HEK293 (cell line): ENCODE data around the gene AGPAT1.
"Not testable (repeated sequence)": the region's sequence is repeated elsewhere in the genome, so short reads cannot be mapped to it uniquely, and the experiment has no call there.

Experiments used
- CTCF ChIA-PET: fragments of 350-600 bp; formaldehyde crosslinking; extraction: SDS; loops from one replicate; lab custom pipeline; 2021; ENCODE audit warnings: antibody characterized with exemption; lab: Yijun Ruan, JAX
- POLR2A ChIA-PET: fragments of 300-600 bp; formaldehyde crosslinking; extraction: SDS; loops from one replicate; lab custom pipeline; 2020; ENCODE audit warnings: antibody characterized with exemption, inconsistent platforms; lab: Yijun Ruan, JAX
- H3K27ac ChIP-seq: fragments of 200-500 bp; sonication (Bioruptor generic); 2 replicates; pipeline ENCODE4 v1.5.1; 2014; ENCODE audit warnings: low read depth, low read length, control low read depth, inconsistent platforms; ENCODE audit errors: extremely low read depth
- H3K36me3 ChIP-seq, 2 experiments: fragments of 200-500 bp in 1 of 2; sonication (Bioruptor generic) in 1 of 2; 1 replicate in 1 of 2; 2 replicates in 1 of 2; pipeline ENCODE4 v1.5.1; 2014 to 2017; ENCODE audit warnings: inconsistent platforms in 2 of 2, low read length in 2 of 2; ENCODE audit not compliant: control insufficient read depth in 2 of 2, insufficient read depth in 1 of 2
- H3K4me1 ChIP-seq: fragments of 200-500 bp; sonication (Bioruptor generic); 2 replicates; pipeline ENCODE4 v1.5.1; 2014; ENCODE audit warnings: mild to moderate bottlenecking, low read length, inconsistent platforms; ENCODE audit not compliant: control insufficient read depth, insufficient read depth
- H3K4me3 ChIP-seq: 2 replicates; pipeline ENCODE4 v1.5.1; 2011; ENCODE audit warnings: low read depth, mild to moderate bottlenecking, control low read depth, low read length, moderate library complexity
- H3K9me3 ChIP-seq: fragments of 200-500 bp; sonication (Bioruptor generic); 2 replicates; pipeline ENCODE4 v1.5.1; 2014; ENCODE audit warnings: low read depth, low read length, inconsistent platforms; ENCODE audit not compliant: control insufficient read depth, insufficient read depth
- KLF7 ChIP-seq: fragments of 450-650 bp; formaldehyde crosslinking; IDR thresholded peaks from 2 replicates; pipeline ENCODE4 v1.5.1; 2016; ENCODE audit warnings: missing biosample characterization, missing genetic modification characterization, borderline replicate concordance
- OVOL3 ChIP-seq: fragments of 450-650 bp; formaldehyde crosslinking; IDR thresholded peaks from 2 replicates; pipeline ENCODE4 v1.5.1; 2016; ENCODE audit warnings: missing biosample characterization, missing genetic modification characterization
- RBAK ChIP-seq: fragments of 450-650 bp; formaldehyde crosslinking; IDR thresholded peaks from 2 replicates; pipeline ENCODE4 v1.5.1; 2016; ENCODE audit warnings: missing biosample characterization, missing genetic modification characterization
- ZBTB8A ChIP-seq: fragments of 450-650 bp; formaldehyde crosslinking; IDR thresholded peaks from 2 replicates; pipeline ENCODE4 v1.5.1; 2016; ENCODE audit warnings: missing biosample characterization, missing genetic modification characterization
- ZFP37 ChIP-seq: fragments of 450-650 bp; formaldehyde crosslinking; IDR thresholded peaks from 2 replicates; pipeline ENCODE4 v1.5.1; 2016; ENCODE audit warnings: missing biosample characterization, missing genetic modification characterization
- ZNF140 ChIP-seq: fragments of 450-650 bp; formaldehyde crosslinking; IDR thresholded peaks from 2 replicates; pipeline ENCODE4 v1.5.1; 2016; ENCODE audit warnings: missing biosample characterization, missing genetic modification characterization
- ZNF146 ChIP-seq: fragments of 450-650 bp; formaldehyde crosslinking; IDR thresholded peaks from 2 replicates; pipeline ENCODE4 v1.5.1; 2016; ENCODE audit warnings: missing biosample characterization, missing genetic modification characterization
- ZNF202 ChIP-seq: fragments of 450-650 bp; formaldehyde crosslinking; IDR thresholded peaks from 2 replicates; pipeline ENCODE4 v1.5.1; 2016; ENCODE audit warnings: missing biosample characterization, missing genetic modification characterization, borderline replicate concordance
- ZNF341 ChIP-seq: fragments of 450-650 bp; formaldehyde crosslinking; IDR thresholded peaks from 2 replicates; pipeline ENCODE4; 2016; ENCODE audit warnings: low read depth, missing biosample characterization, missing genetic modification characterization
- ZNF366 ChIP-seq: fragments of 450-650 bp; formaldehyde crosslinking; conservative IDR thresholded peaks from 2 replicates; pipeline ENCODE4 v1.5.1; 2016; ENCODE audit warnings: missing biosample characterization, missing genetic modification characterization
- ZNF404 ChIP-seq: fragments of 450-650 bp; formaldehyde crosslinking; IDR thresholded peaks from 2 replicates; pipeline ENCODE4 v1.5.1; 2017; ENCODE audit warnings: missing biosample characterization, missing genetic modification characterization
- ZNF426 ChIP-seq: fragments of 450-650 bp; formaldehyde crosslinking; IDR thresholded peaks from 2 replicates; pipeline ENCODE4 v1.5.1; 2017; ENCODE audit warnings: missing biosample characterization, missing genetic modification characterization, mild to moderate bottlenecking, inconsistent platforms, moderate library complexity
- ZNF510 ChIP-seq: fragments of 450-650 bp; formaldehyde crosslinking; IDR thresholded peaks from 2 replicates; pipeline ENCODE4 v1.5.1; 2018; ENCODE audit warnings: mild to moderate bottlenecking, missing genetic modification characterization, missing biosample characterization; ENCODE audit not compliant: insufficient replicate concordance
- ZNF555 ChIP-seq: fragments of 450-650 bp; formaldehyde crosslinking; conservative IDR thresholded peaks from 2 replicates; pipeline ENCODE4 v1.5.1; 2017; ENCODE audit warnings: missing biosample characterization, mild to moderate bottlenecking, missing genetic modification characterization, inconsistent platforms
- ZNF558 ChIP-seq: fragments of 450-650 bp; formaldehyde crosslinking; IDR thresholded peaks from 2 replicates; pipeline ENCODE4 v1.5.1; 2016; ENCODE audit warnings: missing biosample characterization, missing genetic modification characterization
- ZNF560 ChIP-seq: fragments of 450-650 bp; formaldehyde crosslinking; IDR thresholded peaks from 2 replicates; pipeline ENCODE4 v1.5.1; 2017; ENCODE audit warnings: missing biosample characterization, missing genetic modification characterization, borderline replicate concordance
- ZNF654 ChIP-seq: fragments of 450-650 bp; formaldehyde crosslinking; IDR thresholded peaks from 2 replicates; pipeline ENCODE4 v1.5.1; 2016; ENCODE audit warnings: low read depth, missing biosample characterization, missing genetic modification characterization
- ZNF791 ChIP-seq: fragments of 450-650 bp; formaldehyde crosslinking; IDR thresholded peaks from 2 replicates; pipeline ENCODE4 v1.5.1; 2016; ENCODE audit warnings: missing biosample characterization, missing genetic modification characterization
- ZXDB ChIP-seq: fragments of 450-650 bp; formaldehyde crosslinking; IDR thresholded peaks from 2 replicates; pipeline ENCODE4 v1.5.1; 2016; ENCODE audit warnings: missing biosample characterization, missing genetic modification characterization
- TF ChIP-seq, protein P1 (sequence below): fragments of 450-650 bp; formaldehyde crosslinking; IDR thresholded peaks from 2 replicates; pipeline ENCODE4 v1.5.1; 2017; ENCODE audit warnings: missing biosample characterization, missing genetic modification characterization
- TF ChIP-seq, protein P2 (sequence below): fragments of 450-650 bp; formaldehyde crosslinking; IDR thresholded peaks from 2 replicates; pipeline ENCODE4 v1.5.1; 2016; ENCODE audit warnings: missing biosample characterization, missing genetic modification characterization
- TF ChIP-seq, protein P3 (sequence below): fragments of 450-650 bp; formaldehyde crosslinking; IDR thresholded peaks from 2 replicates; pipeline ENCODE4 v1.5.1; 2016; ENCODE audit warnings: missing biosample characterization, missing genetic modification characterization, borderline replicate concordance
- TF ChIP-seq, protein P4 (sequence below): fragments of 450-650 bp; formaldehyde crosslinking; IDR thresholded peaks from 2 replicates; pipeline ENCODE4 v1.5.1; 2016; ENCODE audit warnings: missing biosample characterization, missing genetic modification characterization
- TF ChIP-seq, protein P5 (sequence below): fragments of 450-650 bp; formaldehyde crosslinking; conservative IDR thresholded peaks from 2 replicates; pipeline ENCODE4 v1.5.1; 2016; ENCODE audit warnings: low read depth, missing biosample characterization, missing genetic modification characterization

AGPAT1 gene

DNA sequence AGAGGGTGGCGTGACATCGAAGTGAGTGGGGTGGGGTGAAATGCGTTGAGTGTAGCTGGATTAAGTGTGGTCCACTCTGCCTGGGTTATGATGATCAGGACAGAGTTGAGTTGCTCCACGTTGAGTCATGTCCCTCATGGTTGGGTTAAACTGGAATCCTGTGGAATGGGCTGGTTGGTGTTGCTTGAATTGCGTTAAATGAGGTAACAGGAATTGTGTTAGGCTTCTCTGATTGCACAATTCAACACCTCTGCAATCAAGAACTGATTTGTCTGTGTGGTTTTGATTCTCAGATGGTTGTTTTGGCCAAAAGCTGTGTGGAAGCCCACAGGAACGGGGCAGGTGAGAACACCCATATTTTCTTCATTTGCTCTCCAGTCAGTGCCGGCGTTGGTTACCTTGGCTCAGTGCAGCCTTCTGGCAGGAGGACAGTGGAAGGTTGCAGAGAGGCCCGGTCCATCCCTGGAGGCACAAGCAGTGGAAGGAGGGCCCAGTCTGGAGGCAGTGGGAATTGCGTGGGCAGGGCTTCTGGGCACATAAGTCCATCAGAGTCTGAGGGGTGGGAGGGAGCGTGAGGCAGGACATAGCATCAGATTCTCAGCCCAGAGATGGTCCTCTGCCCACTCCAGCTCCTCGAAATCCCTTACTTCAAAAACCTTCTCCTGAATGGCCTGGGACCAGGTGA lies 36.3 kb upstream of the AGPAT1 start (continued):
- TF ChIP-seq, protein P1, sequence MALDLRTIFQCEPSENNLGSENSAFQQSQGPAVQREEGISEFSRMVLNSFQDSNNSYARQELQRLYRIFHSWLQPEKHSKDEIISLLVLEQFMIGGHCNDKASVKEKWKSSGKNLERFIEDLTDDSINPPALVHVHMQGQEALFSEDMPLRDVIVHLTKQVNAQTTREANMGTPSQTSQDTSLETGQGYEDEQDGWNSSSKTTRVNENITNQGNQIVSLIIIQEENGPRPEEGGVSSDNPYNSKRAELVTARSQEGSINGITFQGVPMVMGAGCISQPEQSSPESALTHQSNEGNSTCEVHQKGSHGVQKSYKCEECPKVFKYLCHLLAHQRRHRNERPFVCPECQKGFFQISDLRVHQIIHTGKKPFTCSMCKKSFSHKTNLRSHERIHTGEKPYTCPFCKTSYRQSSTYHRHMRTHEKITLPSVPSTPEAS (tag by site-specific recombination) = no peak

DNA sequence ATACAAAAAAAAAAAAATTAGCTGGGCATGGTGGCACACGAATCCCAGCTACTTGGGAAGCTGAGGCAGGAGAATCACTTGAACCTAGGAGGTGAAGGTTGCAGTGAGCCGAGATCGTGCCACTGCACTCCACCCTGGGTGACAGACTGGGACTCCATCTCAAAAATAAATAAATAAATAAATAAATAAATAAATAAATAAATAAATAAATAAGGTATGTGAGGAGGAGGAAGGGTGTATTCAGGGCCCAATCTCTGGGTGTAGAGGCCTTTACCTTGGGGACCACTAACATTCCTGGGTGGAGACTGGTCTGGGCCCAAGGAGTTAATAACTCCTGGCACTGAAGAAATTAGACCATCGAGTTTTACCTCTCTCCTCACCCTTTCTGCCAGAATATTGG lies 35.5 kb upstream of the AGPAT1 start:
- not testable (repeated sequence) for H3K4me3 ChIP-seq, H3K27ac ChIP-seq, H3K36me3 ChIP-seq, H3K9me3 ChIP-seq, H3K4me1 ChIP-seq
- ChIA-PET POLR2A (interaction anchor here (1.0 kb wide), 1 partner anchor 21 kb away, joined by 3 read pairs; the partner anchor contains the start of gene PBX2), CTCF (interaction anchor here (0.6 to 1.4 kb wide), 2 partner anchors 135 to 202 kb away, joined by 5 read pairs; no protein-coding TSS in a partner anchor)
- peak; percentile 71; the same call in 1 of the 2 replicates for TF ChIP-seq ZNF404
- TF ChIP-seq, protein P2, sequence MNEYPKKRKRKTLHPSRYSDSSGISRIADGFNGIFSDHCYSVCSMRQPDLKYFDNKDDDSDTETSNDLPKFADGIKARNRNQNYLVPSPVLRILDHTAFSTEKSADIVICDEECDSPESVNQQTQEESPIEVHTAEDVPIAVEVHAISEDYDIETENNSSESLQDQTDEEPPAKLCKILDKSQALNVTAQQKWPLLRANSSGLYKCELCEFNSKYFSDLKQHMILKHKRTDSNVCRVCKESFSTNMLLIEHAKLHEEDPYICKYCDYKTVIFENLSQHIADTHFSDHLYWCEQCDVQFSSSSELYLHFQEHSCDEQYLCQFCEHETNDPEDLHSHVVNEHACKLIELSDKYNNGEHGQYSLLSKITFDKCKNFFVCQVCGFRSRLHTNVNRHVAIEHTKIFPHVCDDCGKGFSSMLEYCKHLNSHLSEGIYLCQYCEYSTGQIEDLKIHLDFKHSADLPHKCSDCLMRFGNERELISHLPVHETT (tag by site-specific recombination) = peak; percentile 57; the same call in 1 of the 2 replicates
- TF ChIP-seq ZNF558 (tag by site-specific recombination) = peak; percentile 87
- TF ChIP-seq ZNF510 (tag by site-specific recombination) = peak; percentile 73
- TF ChIP-seq ZNF560 (tag by site-specific recombination) = peak; percentile 87; the same call in 1 of the 2 replicates
- TF ChIP-seq RBAK (tag by site-specific recombination) = peak; percentile 64; the same call in 1 of the 2 replicates
- TF ChIP-seq ZNF555 (tag by site-specific recombination) = peak; percentile 93
- TF ChIP-seq ZNF366 (tag by site-specific recombination) = peak; percentile 35; the same call in 1 of the 2 replicates
- peak; percentile 45; the same call in 1 of the 2 replicates for TF ChIP-seq ZNF341 (tag by site-specific recombination)
- TF ChIP-seq ZXDB = peak; percentile 78
- peak; percentile 84; the same call in 1 of the 2 replicates for TF ChIP-seq ZNF791
- peak; percentile 89 for TF ChIP-seq ZFP37 (tag by site-specific recombination)
- peak; percentile 57 for TF ChIP-seq ZNF654 (tag by site-specific recombination)
- TF ChIP-seq ZBTB8A (tag by site-specific recombination) = peak; percentile 78
- TF ChIP-seq KLF7 (tag by site-specific recombination) = 0 out of 2 replicates have a peak, but pooled peaks have one; percentile 58
- TF ChIP-seq, protein P3, sequence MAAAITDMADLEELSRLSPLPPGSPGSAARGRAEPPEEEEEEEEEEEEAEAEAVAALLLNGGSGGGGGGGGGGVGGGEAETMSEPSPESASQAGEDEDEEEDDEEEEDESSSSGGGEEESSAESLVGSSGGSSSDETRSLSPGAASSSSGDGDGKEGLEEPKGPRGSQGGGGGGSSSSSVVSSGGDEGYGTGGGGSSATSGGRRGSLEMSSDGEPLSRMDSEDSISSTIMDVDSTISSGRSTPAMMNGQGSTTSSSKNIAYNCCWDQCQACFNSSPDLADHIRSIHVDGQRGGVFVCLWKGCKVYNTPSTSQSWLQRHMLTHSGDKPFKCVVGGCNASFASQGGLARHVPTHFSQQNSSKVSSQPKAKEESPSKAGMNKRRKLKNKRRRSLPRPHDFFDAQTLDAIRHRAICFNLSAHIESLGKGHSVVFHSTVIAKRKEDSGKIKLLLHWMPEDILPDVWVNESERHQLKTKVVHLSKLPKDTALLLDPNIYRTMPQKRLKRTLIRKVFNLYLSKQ (tag by site-specific recombination) = 0 out of 2 replicates have a peak, but pooled peaks have one; percentile 31
- TF ChIP-seq, protein P4, sequence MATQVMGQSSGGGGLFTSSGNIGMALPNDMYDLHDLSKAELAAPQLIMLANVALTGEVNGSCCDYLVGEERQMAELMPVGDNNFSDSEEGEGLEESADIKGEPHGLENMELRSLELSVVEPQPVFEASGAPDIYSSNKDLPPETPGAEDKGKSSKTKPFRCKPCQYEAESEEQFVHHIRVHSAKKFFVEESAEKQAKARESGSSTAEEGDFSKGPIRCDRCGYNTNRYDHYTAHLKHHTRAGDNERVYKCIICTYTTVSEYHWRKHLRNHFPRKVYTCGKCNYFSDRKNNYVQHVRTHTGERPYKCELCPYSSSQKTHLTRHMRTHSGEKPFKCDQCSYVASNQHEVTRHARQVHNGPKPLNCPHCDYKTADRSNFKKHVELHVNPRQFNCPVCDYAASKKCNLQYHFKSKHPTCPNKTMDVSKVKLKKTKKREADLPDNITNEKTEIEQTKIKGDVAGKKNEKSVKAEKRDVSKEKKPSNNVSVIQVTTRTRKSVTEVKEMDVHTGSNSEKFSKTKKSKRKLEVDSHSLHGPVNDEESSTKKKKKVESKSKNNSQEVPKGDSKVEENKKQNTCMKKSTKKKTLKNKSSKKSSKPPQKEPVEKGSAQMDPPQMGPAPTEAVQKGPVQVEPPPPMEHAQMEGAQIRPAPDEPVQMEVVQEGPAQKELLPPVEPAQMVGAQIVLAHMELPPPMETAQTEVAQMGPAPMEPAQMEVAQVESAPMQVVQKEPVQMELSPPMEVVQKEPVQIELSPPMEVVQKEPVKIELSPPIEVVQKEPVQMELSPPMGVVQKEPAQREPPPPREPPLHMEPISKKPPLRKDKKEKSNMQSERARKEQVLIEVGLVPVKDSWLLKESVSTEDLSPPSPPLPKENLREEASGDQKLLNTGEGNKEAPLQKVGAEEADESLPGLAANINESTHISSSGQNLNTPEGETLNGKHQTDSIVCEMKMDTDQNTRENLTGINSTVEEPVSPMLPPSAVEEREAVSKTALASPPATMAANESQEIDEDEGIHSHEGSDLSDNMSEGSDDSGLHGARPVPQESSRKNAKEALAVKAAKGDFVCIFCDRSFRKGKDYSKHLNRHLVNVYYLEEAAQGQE = peak; percentile 80
- peak; percentile 50; the same call in 1 of the 2 replicates for TF ChIP-seq OVOL3
- peak; percentile 94 for TF ChIP-seq ZNF426
- TF ChIP-seq, protein P5, sequence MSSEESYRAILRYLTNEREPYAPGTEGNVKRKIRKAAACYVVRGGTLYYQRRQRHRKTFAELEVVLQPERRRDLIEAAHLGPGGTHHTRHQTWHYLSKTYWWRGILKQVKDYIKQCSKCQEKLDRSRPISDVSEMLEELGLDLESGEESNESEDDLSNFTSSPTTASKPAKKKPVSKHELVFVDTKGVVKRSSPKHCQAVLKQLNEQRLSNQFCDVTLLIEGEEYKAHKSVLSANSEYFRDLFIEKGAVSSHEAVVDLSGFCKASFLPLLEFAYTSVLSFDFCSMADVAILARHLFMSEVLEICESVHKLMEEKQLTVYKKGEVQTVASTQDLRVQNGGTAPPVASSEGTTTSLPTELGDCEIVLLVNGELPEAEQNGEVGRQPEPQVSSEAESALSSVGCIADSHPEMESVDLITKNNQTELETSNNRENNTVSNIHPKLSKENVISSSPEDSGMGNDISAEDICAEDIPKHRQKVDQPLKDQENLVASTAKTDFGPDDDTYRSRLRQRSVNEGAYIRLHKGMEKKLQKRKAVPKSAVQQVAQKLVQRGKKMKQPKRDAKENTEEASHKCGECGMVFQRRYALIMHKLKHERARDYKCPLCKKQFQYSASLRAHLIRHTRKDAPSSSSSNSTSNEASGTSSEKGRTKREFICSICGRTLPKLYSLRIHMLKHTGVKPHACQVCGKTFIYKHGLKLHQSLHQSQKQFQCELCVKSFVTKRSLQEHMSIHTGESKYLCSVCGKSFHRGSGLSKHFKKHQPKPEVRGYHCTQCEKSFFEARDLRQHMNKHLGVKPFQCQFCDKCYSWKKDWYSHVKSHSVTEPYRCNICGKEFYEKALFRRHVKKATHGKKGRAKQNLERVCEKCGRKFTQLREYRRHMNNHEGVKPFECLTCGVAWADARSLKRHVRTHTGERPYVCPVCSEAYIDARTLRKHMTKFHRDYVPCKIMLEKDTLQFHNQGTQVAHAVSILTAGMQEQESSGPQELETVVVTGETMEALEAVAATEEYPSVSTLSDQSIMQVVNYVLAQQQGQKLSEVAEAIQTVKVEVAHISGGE (tag by site-specific recombination) = peak; percentile 79
- TF ChIP-seq ZNF202 (tag by site-specific recombination) = peak; percentile 85
- TF ChIP-seq ZNF146 = peak; percentile 8; the same call in 1 of the 2 replicates
- peak; percentile 92; the same call in 1 of the 2 replicates for TF ChIP-seq ZNF140
